Activated naive CD4-positive, alpha-beta T cell treated with anti-CD3 and anti-CD28 coated beads for 36 hours (primary cell): ENCODE results near the gene TRIP10. TPM values are rescaled to one million over a fixed set of nuclear protein-coding genes. Genes with fewer than 3 reads are reported as not detected.

Experiments used
- CTCF ChIA-PET: fragments of 350-600 bp; sonication (Branson Sonifier 250); formaldehyde crosslinking; loops from one replicate; lab custom pipeline; 2021; ENCODE audit warnings: antibody characterized with exemption; lab: Charles Lee
- DNase-seq: peaks from one replicate; pipeline ENCODE4 v3.0.0-alpha.2; 2020
- H3K27ac Mint-ChIP-seq: one replicate; pipeline ENCODE4 v1.8.0; 2021; ENCODE audit warnings: mild to moderate bottlenecking, mixed read lengths
- H3K27me3 Mint-ChIP-seq: one replicate; pipeline ENCODE4 v1.8.0; 2021; ENCODE audit warnings: low read depth, mixed read lengths
- H3K36me3 Mint-ChIP-seq: one replicate; pipeline ENCODE4 v1.8.0; 2021; ENCODE audit warnings: low read depth, mixed read lengths
- H3K4me1 Mint-ChIP-seq: one replicate; pipeline ENCODE4 v1.8.0; 2021; ENCODE audit warnings: low read depth, mixed read lengths
- H3K4me3 Mint-ChIP-seq: one replicate; pipeline ENCODE4 v1.8.0; 2021; ENCODE audit warnings: mild to moderate bottlenecking, moderate library complexity, mixed read lengths
- H3K9me3 Mint-ChIP-seq: one replicate; pipeline ENCODE4 v1.8.0; 2021; ENCODE audit warnings: mixed read lengths
- intact Hi-C: fragments of 100-400 bp; cut with micrococcal nuclease; formaldehyde crosslinking; loops from one replicate; pipeline ENCODE4 v1.15.1; 2023
- total RNA-seq, 2 experiments: library from RNA; stranded (reverse); gene quantifications; one replicate each; pipeline ENCODE4 v1.2.3, GENCODE V29; 2021

Gene TRIP10
- total RNA-seq, 2 experiments from 2014 or later = 56.2 to 61.1 TPM

GRCh38 chr19:6713773-6714692, 25.4 kb upstream of the TRIP10 start:
- no peaks in the 10 kb centered on the region for H3K36me3 Mint-ChIP-seq
- CTCF ChIA-PET = interaction anchor here (0.5 to 0.7 kb wide), 2 partner anchors 80 to 150 kb away, joined by 3 read pairs; no protein-coding TSS in a partner anchor
- no peak for DNase-seq
- no peak overlapping the region for H3K27ac Mint-ChIP-seq
- H3K4me3 Mint-ChIP-seq = no peak overlapping the region
- no peaks in the 10 kb centered on the region for H3K9me3 Mint-ChIP-seq
- H3K27me3 Mint-ChIP-seq = peaks cover 27% of the 10 kb centered on the region
- intact Hi-C loops = no loop called here
- H3K4me1 Mint-ChIP-seq = peaks cover 14% of the 10 kb centered on the region

GRCh38 chr19:6714749-6715555, 24.5 kb upstream of the TRIP10 start:
- CTCF ChIA-PET = interaction anchor here (0.7 to 1.6 kb wide), 2 partner anchors 84 to 151 kb away, joined by 3 to 5 read pairs; no protein-coding TSS in a partner anchor
- no peaks in the 10 kb centered on the region for H3K9me3 Mint-ChIP-seq
- peaks cover 19% of the 10 kb centered on the region for H3K27me3 Mint-ChIP-seq
- no peak overlapping the region for H3K4me3 Mint-ChIP-seq
- H3K27ac Mint-ChIP-seq = no peak overlapping the region
- intact Hi-C loops = no loop called here
- no peak for DNase-seq
- peaks cover 9% of the 10 kb centered on the region for H3K4me1 Mint-ChIP-seq
- no peaks in the 10 kb centered on the region for H3K36me3 Mint-ChIP-seq

- intact Hi-C loops = no loop called here
- H3K27me3 Mint-ChIP-seq = peaks cover 5% of the 10 kb centered on the region
- H3K9me3 Mint-ChIP-seq = no peaks in the 10 kb centered on the region
- H3K27ac Mint-ChIP-seq = no peak overlapping the region
- no peaks in the 10 kb centered on the region for H3K36me3 Mint-ChIP-seq
- CTCF ChIA-PET = interaction anchor here (1.6 kb wide), 1 partner anchor 85 kb away, joined by 5 read pairs; no protein-coding TSS in a partner anchor
- H3K4me3 Mint-ChIP-seq = no peak overlapping the region
- no peak for DNase-seq
- H3K4me1 Mint-ChIP-seq = peaks cover 8% of the 10 kb centered on the region
These were observed 22.9 kb upstream of the TRIP10 start for GRCh38 chr19:6716610-6716970.

- Mint-ChIP-seq H3K4me1 (peaks cover 11% of the 10 kb centered on the region), H3K36me3 (no peaks in the 10 kb centered on the region), H3K27me3 (peaks cover 2% of the 10 kb centered on the region), H3K27ac (no peak overlapping the region), H3K4me3 (no peak overlapping the region), H3K9me3 (no peaks in the 10 kb centered on the region)
- intact Hi-C loops = no loop called here
- no peak for DNase-seq
- CTCF ChIA-PET = no interaction called here
These were observed 22.4 kb upstream of the TRIP10 start for GRCh38 chr19:6717036-6717435.

GRCh38 chr19:6717441-6717971, 22.0 kb upstream of the TRIP10 start:
- intact Hi-C loops = no loop called here
- CTCF ChIA-PET = no interaction called here

GRCh38 chr19:6718111-6718740, 21.3 kb upstream of the TRIP10 start:
- H3K27me3 Mint-ChIP-seq = no peaks in the 10 kb centered on the region
- CTCF ChIA-PET = no interaction called here
- no peak for DNase-seq
- no peaks in the 10 kb centered on the region for H3K9me3 Mint-ChIP-seq
- no peaks in the 10 kb centered on the region for H3K36me3 Mint-ChIP-seq
- H3K4me1 Mint-ChIP-seq = peaks cover 14% of the 10 kb centered on the region
- no peak overlapping the region for H3K27ac Mint-ChIP-seq
- intact Hi-C loops = no loop called here
- H3K4me3 Mint-ChIP-seq = no peak overlapping the region

More at GRCh38 chr19:6717441-6717971, 22.0 kb upstream of the TRIP10 start:
- Mint-ChIP-seq H3K4me3 (no peak overlapping the region), H3K36me3 (no peaks in the 10 kb centered on the region), H3K27me3 (peaks cover 1% of the 10 kb centered on the region), H3K27ac (no peak overlapping the region), H3K9me3 (no peaks in the 10 kb centered on the region), H3K4me1 (peaks cover 11% of the 10 kb centered on the region)
- DNase-seq = no peak

GRCh38 chr19:6718741-6719539, 20.5 kb upstream of the TRIP10 start:
- peaks cover 17% of the 10 kb centered on the region for H3K4me1 Mint-ChIP-seq
- CTCF ChIA-PET = no interaction called here
- no peaks in the 10 kb centered on the region for H3K27me3 Mint-ChIP-seq
- no peak overlapping the region for H3K27ac Mint-ChIP-seq
- H3K4me3 Mint-ChIP-seq = no peak overlapping the region
- no peaks in the 10 kb centered on the region for H3K9me3 Mint-ChIP-seq
- intact Hi-C loops = no loop called here
- DNase-seq = peak; percentile 29
- H3K36me3 Mint-ChIP-seq = no peaks in the 10 kb centered on the region

GRCh38 chr19:6719540-6719861, 20.0 kb upstream of the TRIP10 start:
- Mint-ChIP-seq H3K4me3 (no peak overlapping the region), H3K27ac (no peak overlapping the region), H3K36me3 (no peaks in the 10 kb centered on the region), H3K4me1 (peaks cover 17% of the 10 kb centered on the region), H3K27me3 (no peaks in the 10 kb centered on the region), H3K9me3 (no peaks in the 10 kb centered on the region)
- DNase-seq = no peak
- CTCF ChIA-PET = no interaction called here
- intact Hi-C loops = no loop called here

- Mint-ChIP-seq H3K27ac (no peak overlapping the region), H3K9me3 (no peaks in the 10 kb centered on the region), H3K4me1 (peaks cover 17% of the 10 kb centered on the region), H3K27me3 (no peaks in the 10 kb centered on the region), H3K36me3 (no peaks in the 10 kb centered on the region), H3K4me3 (no peak overlapping the region)
- DNase-seq = no peak
- intact Hi-C loops = no loop called here
- CTCF ChIA-PET = no interaction called here
These were observed 19.5 kb upstream of the TRIP10 start for GRCh38 chr19:6719992-6720368.

GRCh38 chr19:6720369-6721137, 18.9 kb upstream of the TRIP10 start, which contains the start of gene C3:
TSS of gene C3 (minus strand) at chr19:6720650. CDS start at chr19:6720589, 61 bp downstream.
- no peak within 1 kb of the TSS for H3K27ac Mint-ChIP-seq
- peaks cover 17% of the 10 kb centered on the region for H3K4me1 Mint-ChIP-seq
- intact Hi-C loops = no loop called here
- no peaks in the 10 kb centered on the region for H3K36me3 Mint-ChIP-seq
- H3K9me3 Mint-ChIP-seq = no peaks in the 10 kb centered on the region
- H3K27me3 Mint-ChIP-seq = no peaks in the 10 kb centered on the region
- DNase-seq = no peak
- H3K4me3 Mint-ChIP-seq = no peak within 1 kb of the TSS
- CTCF ChIA-PET = interaction anchor here (0.7 kb wide), 1 partner anchor 65 kb away, joined by 3 read pairs; no protein-coding TSS in a partner anchor

GRCh38 chr19:6721138-6721474, 18.4 kb upstream of the TRIP10 start:
- H3K36me3 Mint-ChIP-seq = no peaks in the 10 kb centered on the region
- no peak overlapping the region for H3K27ac Mint-ChIP-seq
- no peak for DNase-seq
- no peaks in the 10 kb centered on the region for H3K27me3 Mint-ChIP-seq
- intact Hi-C loops = no loop called here
- no peaks in the 10 kb centered on the region for H3K9me3 Mint-ChIP-seq
- CTCF ChIA-PET = interaction anchor here (0.7 kb wide), 1 partner anchor 66 kb away, joined by 3 read pairs; no protein-coding TSS in a partner anchor
- H3K4me3 Mint-ChIP-seq = no peak overlapping the region
- peaks cover 17% of the 10 kb centered on the region for H3K4me1 Mint-ChIP-seq
